Activated CD8-positive, alpha-beta memory T cell treated with anti-CD3 and anti-CD28 coated beads for 24 hours (primary cell): ENCODE data around the gene ASCL5.

Experiments used
- DNase-seq: peaks from one replicate; pipeline ENCODE4 v3.0.0-alpha.2; 2020

The ASCL5 gene

DNA sequence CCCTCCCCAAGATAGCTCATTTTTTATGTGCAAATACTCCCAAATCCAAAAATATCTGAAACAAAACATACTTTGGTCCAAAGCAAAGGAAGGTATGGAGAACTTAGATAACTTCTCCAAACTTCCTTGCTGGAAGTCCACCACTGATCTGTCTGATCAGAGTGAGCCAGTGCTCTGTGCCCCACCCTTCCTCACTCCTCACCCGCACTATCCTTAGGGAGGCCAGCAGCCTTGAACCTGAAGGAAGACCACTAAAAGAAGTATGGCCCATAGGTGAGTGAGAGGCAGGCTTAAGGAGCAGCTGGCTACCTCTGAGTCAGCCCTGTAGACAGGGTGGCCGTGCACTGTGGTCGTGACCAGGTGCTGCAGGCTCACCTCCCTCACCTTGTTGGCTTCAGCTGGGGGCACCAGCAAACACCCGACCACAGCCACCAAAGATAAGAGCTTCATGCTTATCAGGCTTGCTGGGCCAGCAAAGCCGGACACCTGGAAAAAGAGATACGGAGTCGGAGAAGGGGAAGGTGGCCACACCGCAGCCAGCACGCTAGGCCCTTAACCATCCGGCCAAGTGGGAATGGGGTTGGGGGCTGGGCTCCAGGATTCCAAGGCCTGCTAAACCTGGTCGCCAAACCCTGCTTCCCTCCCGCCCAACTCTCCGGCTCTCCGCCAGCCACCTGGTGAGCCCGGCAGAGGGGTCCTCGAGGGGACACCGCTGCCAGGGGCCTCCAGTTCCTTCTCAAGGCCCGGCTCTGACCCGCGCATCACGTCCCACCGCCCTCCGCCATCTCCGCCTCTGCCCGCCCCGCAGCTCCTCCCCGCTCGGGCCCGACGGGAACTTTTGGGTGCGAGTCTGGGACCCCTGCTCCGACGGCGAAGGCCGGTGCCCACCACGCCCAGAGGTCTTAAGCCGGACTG lies 26.7 kb upstream of the ASCL5 start:
- DNase-seq = no peak

DNA sequence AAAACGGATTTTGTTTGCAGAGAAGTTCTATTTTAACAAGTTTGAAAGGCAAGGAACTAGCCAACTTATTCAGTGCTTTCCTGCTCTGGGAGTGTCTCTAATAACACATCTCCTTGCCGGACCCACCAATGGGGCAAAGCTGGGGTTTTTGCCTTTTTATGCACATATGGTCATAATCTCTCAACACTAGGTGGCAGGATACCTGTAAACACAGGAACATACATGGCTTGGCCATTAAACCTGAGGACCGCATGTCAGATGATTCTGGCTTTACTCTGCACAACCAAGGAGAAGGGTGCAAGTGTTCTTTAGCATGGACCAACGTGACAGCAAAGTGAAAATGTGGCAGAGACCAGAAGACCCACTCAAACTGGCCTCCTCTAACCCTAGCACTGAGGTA lies 22.4 kb upstream of the ASCL5 start:
- DNase-seq = no peak

DNA sequence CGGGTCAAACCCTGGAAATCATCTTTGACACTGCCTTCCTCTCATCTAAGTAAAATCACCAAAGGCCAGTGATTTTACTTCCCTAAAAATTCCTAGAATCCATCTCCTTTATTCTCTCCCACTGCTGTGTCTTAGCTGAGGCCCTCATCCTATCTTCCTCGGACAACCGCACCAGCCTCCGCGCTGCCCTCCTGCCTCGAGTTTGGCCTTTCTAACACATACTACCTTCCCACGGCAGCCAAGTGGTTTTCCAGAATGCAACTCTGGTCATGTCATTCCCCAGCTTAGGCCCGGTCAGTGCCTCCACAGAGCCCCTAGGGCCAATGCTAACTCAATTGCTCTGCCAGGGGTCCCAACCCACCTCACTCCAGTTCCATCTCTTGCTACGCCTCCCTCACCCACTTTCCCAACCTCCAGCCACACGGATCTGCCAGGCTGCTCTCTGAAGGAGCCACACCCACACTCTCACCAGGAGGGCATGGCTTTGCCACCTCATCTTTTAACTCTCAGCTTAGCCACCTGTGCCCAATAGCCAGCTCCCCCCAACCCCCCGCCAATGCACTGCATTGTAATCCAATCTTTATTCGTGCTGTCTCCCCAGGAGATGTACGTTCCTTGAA lies 20.5 kb upstream of the ASCL5 start:
- DNase-seq = no peak

DNA sequence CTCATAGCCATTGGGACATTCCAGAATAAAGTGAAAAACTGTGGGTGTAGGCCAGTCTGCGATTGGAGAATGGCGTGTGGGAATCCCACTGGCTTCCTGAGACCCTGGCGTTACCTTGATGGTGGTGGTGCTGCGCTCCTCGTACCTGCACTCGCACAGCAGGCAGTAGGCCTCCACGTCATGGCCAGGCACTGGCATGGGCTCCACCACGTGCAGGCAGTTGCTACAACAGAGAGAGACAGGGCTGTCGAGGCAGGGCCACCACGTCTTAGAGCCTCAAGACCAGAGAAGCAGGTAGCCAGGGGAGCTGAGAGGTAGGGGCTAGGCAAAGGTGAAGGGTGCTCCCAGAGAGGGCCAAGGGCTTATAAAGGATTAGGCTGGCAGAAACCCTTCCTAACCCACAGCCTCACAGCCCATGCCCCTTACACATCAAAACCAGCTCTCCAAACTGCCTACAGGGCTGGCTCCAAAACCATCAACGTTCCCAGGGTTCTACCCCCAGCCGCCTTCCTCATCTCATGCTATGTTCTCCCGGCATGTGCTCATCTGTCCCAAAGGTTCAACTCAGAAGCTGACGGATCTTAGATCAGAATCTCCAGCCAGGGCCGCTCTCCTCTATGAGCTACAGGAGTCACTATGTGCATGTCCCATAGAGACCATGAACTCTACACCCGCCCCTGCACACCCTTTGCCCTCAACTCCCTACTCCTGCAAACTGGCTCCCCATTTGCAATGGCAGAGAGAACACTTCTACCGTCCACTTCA lies 19.8 kb upstream of the ASCL5 start:
- DNase-seq = no peak

DNA sequence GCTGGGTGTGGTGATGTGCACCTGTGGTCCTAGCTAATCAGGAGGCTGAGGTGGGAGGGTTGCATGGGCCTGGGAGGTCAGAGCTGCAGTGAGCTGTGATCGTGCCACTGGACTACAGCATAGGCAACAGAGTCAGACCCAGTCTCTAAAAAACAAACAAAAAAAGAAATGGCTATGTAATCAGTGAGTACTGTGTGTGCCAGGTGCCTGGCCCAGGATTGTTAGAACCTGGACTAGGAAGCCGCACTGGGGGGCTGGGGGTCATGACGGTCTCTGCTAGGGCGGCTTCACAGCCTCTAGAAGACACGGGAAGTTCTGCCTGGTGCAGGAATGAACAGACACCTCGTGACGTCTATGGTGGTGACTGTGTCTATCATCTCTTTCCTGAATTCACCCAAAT lies 18.8 kb upstream of the ASCL5 start:
- no peak for DNase-seq

DNA sequence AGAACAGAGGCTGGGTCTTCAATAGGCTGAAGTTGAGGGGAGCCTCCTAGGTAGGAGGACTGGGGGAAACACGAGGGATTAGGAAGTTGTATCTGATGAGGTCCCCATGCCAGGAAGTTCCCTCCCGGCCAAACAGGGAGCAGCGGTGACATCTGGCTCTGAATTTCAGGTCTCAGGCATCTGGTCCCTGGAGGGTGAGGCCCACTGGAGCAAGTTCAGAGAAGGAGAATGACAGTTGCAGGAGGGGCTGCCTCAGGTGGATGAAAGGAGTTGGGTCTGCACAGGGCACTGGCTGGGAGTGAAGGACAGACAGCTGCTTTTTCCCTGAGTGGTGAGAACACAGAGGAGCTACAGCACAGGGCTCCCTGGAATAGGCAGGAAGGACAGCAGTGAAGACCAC lies 18.1 kb upstream of the ASCL5 start:
- no peak for DNase-seq

DNA sequence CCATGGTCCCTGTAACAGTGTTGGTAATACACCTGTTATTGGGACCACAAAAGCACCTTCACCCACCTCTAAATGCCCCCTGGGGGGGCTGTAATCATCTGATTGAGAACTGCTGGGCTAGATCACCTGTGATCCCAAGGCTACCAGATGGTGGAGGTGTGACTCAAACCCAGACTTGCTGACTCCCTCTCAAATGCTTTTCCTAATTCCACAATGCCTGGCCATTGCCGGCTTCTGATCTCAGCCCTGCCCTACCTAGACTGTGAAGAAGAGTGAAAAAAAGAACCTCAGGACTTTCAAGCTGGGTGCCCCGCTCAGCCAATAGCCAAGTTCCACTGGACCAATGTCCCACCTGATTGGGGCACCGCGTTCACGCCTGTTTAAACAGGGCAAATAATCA lies 17.7 kb upstream of the ASCL5 start:
- DNase-seq = no peak

DNA sequence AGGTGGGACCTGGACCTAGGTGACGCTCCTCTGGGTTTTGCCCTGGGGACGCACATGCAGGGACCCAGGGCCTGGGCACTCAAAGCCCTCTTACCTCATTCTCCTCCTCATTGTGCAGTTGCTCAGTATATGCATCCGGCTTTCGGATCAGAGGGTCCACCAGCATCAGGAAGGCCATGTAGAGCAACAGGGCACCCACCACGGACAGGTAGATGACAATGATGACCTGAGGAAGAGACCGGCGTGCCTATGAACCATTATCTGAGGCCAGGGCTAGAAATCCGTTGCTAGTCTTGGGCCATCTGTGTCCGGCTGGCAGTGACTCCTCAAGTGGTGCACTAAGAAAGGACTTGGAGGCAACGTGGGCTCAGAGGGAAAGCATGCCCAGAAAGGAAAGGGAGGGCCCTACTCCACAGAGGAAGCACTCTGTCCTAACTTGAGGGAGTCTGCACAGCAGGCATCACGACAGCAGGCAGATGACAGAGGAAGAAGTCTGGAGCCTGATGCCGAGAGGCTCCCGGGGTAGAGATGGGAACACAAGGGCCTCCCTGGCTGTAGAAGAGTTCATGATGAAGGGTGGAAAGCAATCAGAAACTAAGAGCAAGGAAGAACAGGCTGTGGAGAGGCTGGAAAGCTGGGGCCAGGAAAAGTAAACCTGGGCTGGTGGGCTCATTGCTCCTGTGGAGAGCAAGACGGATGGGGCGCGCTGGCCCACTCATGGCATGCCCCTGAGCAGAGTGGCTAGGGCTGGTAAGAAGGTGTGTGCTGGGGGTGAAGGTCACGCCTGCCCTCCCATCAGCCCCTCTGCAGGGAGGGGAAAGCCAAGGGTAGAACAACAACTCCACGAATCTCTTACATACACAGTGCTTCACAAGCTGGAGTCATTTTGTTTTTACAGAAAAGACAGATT lies 17.0 kb upstream of the ASCL5 start:
- DNase-seq = no peak

DNA sequence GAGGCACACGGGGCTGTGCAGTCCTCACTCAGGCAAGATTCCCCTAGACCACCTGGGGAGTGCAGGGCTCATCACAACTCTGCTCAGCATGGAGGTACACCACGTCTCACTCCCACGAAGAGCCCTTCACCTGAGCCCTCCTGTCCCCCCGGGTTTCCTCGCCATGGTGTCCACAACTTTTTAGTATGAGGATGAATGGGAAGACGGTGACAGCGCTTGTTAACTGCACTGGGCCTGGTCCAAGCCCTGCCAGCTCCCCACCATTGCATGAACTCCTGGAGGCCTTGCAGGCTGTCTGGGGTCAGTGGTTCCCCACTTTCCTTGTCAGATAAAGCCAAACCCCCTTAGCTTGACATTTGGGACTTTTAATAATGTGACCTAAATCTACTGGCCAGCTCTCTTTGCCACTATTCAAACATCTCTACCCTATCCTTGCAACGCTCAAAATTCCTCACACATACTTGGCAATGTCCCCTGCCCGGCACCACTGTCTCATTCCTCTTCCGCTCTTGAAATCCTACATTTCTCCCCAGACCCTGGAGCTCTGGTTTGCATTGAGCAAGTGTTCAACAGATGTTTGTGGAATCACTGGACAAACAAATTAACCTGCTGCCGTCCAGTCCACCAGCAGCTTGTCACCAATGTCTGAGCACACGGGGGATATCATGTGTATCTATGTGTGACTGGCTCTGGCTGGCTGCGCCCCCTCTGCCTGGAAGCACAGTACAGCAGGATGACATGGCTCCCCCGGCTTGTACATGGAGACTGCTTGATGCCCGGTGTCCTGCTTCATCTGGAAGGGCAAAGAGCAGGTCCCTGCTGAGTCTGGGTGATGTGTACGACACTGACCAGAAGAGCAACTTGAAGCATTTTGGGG lies 16.1 kb upstream of the ASCL5 start:
- DNase-seq = no peak

DNA sequence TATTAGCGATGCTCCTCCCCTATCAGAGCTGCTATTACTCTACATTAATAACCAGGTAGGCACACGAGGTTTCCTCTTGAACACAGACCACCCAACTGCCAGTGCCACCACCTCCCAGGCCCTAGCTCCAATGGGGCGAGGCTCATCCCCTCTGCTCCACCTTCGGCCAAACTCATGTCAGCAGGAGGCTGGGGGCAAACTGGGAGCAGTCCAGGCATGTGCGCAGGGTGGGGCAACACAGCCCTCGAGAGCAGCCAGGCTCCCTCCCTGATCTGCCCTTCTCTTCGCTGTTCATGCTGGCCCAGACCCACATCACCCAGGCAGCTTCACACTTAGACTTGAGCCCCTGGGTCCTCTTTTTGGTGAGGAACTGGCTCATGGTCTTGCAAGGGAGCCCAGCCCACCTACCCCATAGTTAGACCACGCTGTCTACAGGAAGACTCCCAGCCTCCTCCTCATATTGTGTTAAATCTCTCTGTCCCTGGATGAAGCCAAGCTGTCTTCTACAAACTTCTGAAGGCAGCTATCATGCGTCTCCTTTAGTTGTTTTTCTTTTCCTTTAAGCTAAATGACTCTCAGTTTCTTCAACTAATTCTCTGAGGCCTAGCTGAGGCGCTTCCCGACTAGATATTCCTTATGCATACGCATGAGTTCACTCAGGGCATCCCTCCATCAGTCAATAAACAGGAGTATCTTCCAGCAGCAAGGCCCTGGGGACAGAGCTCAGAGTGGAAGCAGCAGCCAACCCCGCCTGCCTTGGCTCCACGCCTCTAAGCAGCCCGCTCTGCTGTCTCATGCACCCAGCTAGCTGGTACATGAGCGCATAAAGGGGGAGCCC lies 15.2 kb upstream of the ASCL5 start:
- DNase-seq = no peak

DNA sequence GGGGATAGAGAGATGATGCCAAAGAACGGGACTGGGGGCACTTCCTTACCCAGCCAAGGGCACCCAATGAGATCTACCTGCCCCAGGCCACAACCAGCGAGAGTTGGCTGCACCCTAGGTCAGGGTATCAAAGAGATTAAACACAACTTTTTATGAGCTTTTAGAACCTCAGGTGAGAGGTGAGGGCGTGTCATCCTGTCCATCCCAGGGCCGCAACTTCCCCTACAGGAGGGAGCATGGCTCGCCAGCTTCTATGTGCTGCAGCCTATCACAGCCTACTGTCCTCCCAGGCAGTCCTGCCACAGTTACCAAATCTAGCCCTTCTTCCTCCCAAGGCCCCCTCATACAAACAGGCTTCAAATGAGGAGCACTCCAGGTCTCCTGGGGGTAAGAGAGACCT lies 14.4 kb upstream of the ASCL5 start:
- DNase-seq = no peak

DNA sequence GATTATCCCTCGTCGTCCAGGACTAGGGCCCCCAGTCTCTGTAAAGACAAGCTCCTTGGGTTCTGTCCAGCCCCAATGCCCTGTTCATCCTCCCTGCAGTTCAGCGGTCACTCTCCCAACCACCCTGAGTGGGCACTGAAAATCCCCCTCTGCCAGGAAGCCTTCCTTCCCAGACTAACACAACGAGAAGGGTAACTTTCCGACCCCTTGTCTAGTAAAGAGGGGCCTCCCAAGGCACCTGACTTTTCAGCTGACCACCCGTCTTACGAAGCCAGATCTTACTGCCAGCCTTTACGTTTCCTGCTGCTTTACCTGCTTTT lies 13.9 kb upstream of the ASCL5 start:
- no peak for DNase-seq

DNA sequence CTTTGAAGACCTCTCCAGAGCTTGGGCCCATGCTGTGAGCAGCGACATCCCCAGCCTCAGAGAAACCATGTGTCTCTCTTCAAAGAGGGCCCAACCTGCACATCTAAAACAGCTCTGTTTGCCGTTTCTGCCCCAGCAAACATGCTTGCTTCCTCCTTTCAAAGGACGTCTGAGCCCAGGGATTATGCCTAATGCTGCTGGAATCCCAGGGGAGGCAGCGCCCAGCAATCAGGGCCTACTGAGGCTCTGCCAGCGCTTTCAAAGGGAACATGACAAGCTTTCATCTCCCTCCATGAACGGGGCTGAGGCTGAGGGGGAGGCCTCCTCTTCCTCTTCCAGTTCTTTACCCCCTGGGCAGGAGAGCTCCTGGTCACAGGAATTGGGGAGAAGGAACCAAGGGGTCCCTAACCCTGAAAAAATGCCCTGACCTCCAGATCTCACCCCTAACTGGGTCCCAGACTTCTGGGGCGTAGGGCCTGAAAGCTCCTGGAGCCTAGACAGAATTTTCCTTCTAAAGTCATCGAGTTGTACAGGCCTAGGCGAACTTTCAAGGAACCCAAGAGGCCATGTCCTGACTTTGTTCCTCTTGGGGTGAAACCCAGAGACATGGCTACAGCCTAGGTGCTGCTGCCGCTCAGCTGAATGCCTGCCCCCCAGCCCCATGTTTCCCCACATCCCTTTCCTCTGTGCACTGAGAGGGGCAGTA lies 13.4 kb upstream of the ASCL5 start:
- no peak for DNase-seq

DNA sequence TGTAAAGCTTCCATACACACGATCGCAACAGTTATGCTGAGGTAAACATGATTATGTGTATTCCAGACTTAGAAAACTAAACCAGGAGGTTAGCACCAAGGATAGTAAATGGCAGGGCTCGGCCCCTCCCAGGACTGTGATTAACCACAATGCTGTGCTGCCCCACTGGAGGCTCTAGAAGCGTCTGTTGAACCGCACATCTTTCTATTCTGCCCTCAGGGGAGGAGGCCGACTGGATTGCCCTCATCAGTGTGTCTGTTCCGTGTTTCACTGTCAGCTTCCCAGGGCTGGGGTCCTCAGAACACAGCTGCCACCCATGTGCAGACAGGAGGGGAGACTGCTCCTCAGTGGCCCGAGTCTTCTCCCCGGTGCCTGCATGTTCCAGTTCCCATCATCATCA lies 12.8 kb upstream of the ASCL5 start:
- DNase-seq = no peak

DNA sequence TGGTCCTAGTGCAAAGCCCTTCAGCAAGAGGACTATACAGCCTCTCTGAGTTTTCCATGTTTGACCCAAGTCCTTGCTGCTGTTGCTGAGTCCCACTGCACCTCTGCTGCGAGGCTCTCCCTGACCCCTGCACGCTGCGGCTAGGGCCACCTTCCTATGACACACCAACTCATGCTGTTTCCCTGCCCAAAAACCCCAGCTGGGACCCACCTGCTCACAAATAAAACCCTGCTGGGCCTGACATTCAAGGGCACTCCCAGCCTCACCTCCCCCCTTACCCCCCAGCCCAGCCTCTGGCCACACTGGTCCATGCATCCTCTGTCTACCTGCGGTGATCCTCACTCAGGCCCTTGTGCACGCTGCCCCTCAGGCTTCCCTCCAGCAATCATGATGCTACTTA lies 12.3 kb upstream of the ASCL5 start:
- no peak for DNase-seq

DNA sequence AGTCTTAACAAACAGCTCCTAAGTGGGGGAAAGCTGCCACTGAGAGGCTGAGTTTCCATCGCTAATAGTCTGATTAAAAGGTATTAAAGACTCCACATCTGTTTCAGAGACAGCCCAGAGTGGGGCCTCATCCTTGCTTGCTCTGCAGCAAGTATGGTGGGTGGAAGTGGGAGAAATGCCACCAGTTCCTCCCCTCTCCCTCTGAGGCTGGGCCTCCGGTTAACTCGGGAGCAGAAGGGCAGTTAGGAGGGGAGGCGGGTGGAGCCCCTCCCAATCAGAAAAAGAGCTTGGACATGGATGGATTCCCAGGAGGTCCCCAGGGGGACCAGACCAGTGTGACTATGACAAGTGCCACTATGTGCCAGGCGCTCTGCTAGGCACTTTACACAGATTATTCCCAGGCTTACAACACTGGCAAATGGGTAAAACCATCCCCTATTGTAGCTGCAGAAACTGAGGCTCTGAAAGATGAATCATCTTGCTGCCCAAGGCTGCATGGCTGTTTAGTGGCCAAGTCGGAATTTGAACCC lies 11.4 kb upstream of the ASCL5 start:
- DNase-seq = no peak

DNA sequence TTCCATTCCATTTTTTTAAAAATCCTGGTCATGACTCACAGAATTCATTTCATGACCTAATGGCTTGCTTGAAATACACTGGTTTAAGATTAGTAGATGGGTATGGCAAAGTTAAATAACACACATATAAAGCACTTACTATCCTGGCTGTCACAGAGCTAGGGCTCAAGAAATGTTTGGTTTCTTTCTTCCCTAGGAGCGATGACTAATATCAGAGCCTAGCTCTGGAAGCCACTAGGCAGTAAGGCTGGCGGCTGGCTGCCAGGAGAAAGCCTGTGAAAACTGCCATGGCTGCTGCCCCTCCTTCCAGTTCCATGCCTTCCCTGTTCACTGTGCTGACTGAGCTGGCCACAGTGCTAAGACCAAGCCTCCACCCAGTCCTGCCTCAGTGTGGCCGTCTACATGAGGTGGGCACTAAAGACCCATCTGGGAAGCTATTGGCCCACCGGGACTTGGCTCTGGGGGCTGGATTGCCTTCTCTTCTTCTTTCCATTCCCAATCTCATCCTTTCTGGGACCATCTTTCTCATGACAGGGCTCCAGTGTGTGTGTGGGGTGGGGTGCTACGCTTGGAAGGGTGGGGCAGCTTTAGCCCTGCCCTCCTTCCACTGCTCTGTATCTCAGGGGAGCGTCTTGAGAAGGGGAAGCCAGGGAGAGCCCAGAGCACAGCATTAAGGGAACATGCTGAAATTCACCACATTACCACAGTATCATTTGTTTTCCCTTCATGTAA lies 10.8 kb upstream of the ASCL5 start:
- no peak for DNase-seq

DNA sequence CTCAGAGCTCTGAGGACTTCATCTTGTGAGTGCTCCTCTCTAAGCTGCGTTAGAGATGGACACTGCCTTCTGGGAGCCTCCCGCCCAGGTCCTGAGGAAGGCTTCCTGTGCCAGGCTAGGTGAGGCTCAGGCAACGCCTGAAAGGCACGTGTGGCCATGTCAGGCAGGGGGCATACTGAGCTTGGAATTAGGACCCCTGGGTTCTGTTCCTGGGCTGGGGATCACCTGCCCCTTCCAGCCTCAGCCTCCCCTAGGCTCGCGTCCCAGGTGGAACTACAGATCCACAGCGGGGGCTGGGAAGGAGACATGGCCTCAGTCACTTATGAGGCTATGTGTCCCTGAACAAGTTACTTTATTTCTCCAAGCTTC lies 10.0 kb upstream of the ASCL5 start:
- no peak for DNase-seq

DNA sequence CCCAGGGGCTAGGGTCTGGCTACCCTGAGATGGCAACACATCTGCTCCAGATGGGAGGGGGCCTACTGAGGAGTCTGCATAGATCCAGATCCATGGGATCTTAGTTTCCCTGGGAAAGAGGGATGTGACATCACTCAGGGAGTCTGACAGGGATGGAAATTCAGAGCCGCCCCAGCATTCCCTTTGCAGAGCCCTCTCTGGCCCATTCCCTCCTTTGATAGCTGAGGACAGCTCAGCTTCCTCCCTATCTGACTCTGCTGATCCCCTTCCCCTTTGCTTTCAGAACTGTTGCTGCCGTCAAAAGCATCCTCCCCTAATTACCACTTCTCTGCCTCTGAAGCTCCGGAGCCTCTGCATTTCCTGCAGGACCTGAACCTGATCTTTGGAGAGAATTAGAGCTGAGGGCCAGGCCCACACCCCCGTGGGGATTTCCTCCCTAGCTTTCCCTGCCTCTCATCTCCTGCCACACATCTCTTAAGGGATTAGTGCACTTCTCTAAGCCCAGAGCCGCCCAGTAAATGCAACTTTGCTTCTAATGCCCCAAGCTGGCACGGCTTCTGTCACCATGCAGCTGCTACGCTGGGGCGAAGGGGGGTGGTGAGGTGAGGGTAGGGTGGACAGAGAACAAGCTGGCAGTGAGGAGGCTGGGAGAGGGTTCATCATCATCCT lies 9.5 kb upstream of the ASCL5 start:
- no peak for DNase-seq
